GM18873 (cell line): ENCODE data around the gene MAP2K7.
"Not testable (repeated sequence)": the region's sequence is repeated elsewhere in the genome, so short reads cannot be mapped to it uniquely, and the experiment has no call there.

Source experiments
- ATAC-seq: cut with Tn5 transposase; IDR thresholded peaks from one replicate; pipeline ENCODE4 v1.9.1; 2021; ENCODE audit warnings: mild to moderate bottlenecking, moderate library complexity, moderate number of reproducible peaks; ENCODE audit not compliant: unreplicated experiment, low FRiP score

MAP2K7 gene

GRCh38 chr19:7881910-7882309, 21.8 kb upstream of the MAP2K7 start:
- no peak for ATAC-seq

GRCh38 chr19:7883105-7883504, 20.6 kb upstream of the MAP2K7 start:
- no peak for ATAC-seq

GRCh38 chr19:7883796-7884570, 19.7 kb upstream of the MAP2K7 start:
- ATAC-seq: no peak

- ATAC-seq: no peak
Measured at GRCh38 chr19:7885818-7886217, 17.9 kb upstream of the MAP2K7 start.

GRCh38 chr19:7887408-7888144, 16.1 kb upstream of the MAP2K7 start:
- ATAC-seq: no peak

GRCh38 chr19:7888145-7888825, 15.4 kb upstream of the MAP2K7 start, which contains the start of gene LRRC8E:
Gene LRRC8E, plus strand, starts transcription at chr19:7888510. Its CDS starts 7,094 bp downstream, at chr19:7895604.
- no peak for ATAC-seq

GRCh38 chr19:7888826-7889217, 14.9 kb upstream of the MAP2K7 start:
- ATAC-seq: no peak

- ATAC-seq: not testable (repeated sequence)
Measured at GRCh38 chr19:7893362-7894101, 10.1 kb upstream of the MAP2K7 start.

GRCh38 chr19:7894612-7895309, 8.9 kb upstream of the MAP2K7 start:
- ATAC-seq: no peak

- no peak for ATAC-seq
Measured at GRCh38 chr19:7895565-7895964, 8.1 kb upstream of the MAP2K7 start.

GRCh38 chr19:7897292-7897691, 6.4 kb upstream of the MAP2K7 start:
- no peak for ATAC-seq

- no peak for ATAC-seq
Measured at GRCh38 chr19:7898967-7899366, 4.7 kb upstream of the MAP2K7 start.

- ATAC-seq: no peak
Measured at GRCh38 chr19:7899751-7900378, 3.8 kb upstream of the MAP2K7 start.

- no peak for ATAC-seq
Measured at GRCh38 chr19:7900401-7900870, 3.2 kb upstream of the MAP2K7 start.

- no peak for ATAC-seq
Measured at GRCh38 chr19:7900931-7901330, 2.7 kb upstream of the MAP2K7 start.

GRCh38 chr19:7901337-7901736, 2.3 kb upstream of the MAP2K7 start:
- no peak for ATAC-seq

- ATAC-seq: no peak
Measured at GRCh38 chr19:7902796-7903243, 857 bp upstream of the MAP2K7 start.

GRCh38 chr19:7904074-7905020, 670 bp downstream of the MAP2K7 start:
- ATAC-seq: peak; percentile 8
